HUES48 (cell line): ENCODE data around the gene DNAJA3.

Experiments
- H3K27ac ChIP-seq: one replicate; pipeline ENCODE4 v1.7.0; 2013; ENCODE audit warnings: low read depth, low read length, inconsistent platforms
- H3K27me3 ChIP-seq: 2 replicates; pipeline ENCODE4 v1.6.1; 2013; ENCODE audit warnings: mild to moderate bottlenecking, low read length; ENCODE audit not compliant: control insufficient read depth, insufficient read depth
- H3K36me3 ChIP-seq: 2 replicates; pipeline ENCODE4 v1.6.1; 2013; ENCODE audit warnings: low read length; ENCODE audit not compliant: control insufficient read depth, insufficient read depth
- H3K4me1 ChIP-seq: 2 replicates; pipeline ENCODE4 v1.6.1; 2013; ENCODE audit warnings: mild to moderate bottlenecking, low read length; ENCODE audit not compliant: control insufficient read depth, insufficient read depth
- H3K4me3 ChIP-seq: 2 replicates; pipeline ENCODE4 v1.5.1; 2013; ENCODE audit warnings: mild to moderate bottlenecking, low read depth, low read length
- H3K9ac ChIP-seq: 2 replicates; pipeline ENCODE4 v1.6.1; 2013; ENCODE audit warnings: mild to moderate bottlenecking, low read depth, low read length, moderate library complexity
- H3K9me3 ChIP-seq: 2 replicates; pipeline ENCODE4 v1.6.1; 2013; ENCODE audit warnings: low read length; ENCODE audit not compliant: control insufficient read depth, insufficient read depth

DNAJA3 gene

DNA sequence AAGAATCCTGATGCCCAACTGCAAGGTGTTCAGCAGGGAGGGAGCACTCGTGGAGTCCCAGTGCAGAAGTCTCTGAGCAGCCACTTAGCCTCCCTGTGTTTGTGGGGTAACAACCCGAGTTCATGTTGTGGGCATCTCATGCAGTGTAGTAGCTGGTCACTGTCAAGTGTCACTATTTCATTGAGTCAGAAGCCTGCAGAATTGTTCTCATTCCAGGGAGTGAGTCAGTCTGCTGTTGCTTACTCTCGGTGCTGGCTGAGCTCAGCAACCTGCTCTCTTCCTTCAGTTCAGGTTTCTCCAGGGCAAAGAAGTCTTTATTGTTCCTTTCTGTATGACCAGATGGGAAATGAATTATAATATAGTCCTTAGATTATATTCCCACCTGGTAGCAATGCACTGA is 74.6 kb downstream of the DNAJA3 start:
- Histone ChIP-seq H3K9me3 (no peaks in the 10 kb centered on the region), H3K4me3 (no peak overlapping the region), H3K36me3 (no peaks in the 10 kb centered on the region), H3K27me3 (no peaks in the 10 kb centered on the region), H3K9ac (peak overlapping the region; percentile 1; the same call in 1 of the 2 replicates), H3K4me1 (peaks cover 17% of the 10 kb centered on the region), H3K27ac (peak overlapping the region; percentile 74)

- H3K27ac ChIP-seq: peak overlapping the region; percentile 74
Measured at GRCh38 chr16:4501071-4501478, 75.4 kb downstream of the DNAJA3 start.

DNA sequence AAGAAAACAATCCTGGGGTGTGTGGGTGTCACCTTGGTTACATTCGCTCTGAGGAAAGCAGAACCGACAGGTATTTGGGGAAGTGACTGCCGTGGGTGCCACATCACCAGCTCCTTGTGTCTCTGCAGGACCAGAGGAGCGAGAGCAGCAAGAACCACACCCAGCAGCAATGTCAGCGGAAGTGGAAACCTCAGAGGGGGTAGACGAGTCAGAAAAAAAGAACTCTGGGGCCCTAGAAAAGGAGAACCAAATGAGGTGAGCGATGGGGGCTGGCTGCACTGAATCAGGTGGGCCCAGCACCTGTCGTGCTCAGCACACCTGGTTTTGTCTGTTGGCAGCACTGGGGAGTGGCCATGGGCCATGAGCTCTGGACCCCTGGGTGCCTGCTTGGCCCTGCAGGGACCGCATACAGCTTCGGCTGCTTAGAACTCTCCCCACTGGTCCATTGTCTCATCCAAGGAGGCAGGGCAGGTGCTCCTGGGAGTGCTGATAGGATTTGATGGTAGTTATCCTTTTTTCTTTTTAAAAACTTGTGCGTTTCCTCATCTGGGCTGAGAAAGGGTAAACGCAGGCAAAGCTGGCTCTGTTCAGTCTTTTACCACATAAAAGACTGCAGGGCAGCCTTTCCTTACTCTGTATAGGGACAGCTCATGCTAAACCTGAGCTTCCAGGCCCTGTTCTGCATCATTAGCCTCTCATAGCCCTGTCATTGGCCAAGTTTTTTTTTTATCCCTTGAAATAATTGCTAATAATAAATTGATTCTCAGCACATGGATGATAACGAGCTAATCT is 79.9 kb downstream of the DNAJA3 start:
- H3K9me3 ChIP-seq: no peaks in the 10 kb centered on the region
- no peak overlapping the region for H3K9ac ChIP-seq
- H3K4me3 ChIP-seq: no peak overlapping the region
- no peaks in the 10 kb centered on the region for H3K27me3 ChIP-seq
- H3K27ac ChIP-seq: no peak overlapping the region
- peaks cover 3% of the 10 kb centered on the region for H3K4me1 ChIP-seq
- peaks cover 33% of the 10 kb centered on the region for H3K36me3 ChIP-seq

More at GRCh38 chr16:4501071-4501478, 75.4 kb downstream of the DNAJA3 start:
- Histone ChIP-seq H3K9ac (no peak overlapping the region), H3K9me3 (no peaks in the 10 kb centered on the region), H3K4me3 (no peak overlapping the region), H3K27me3 (no peaks in the 10 kb centered on the region), H3K4me1 (peaks cover 17% of the 10 kb centered on the region), H3K36me3 (no peaks in the 10 kb centered on the region)
